ENCODE results near the gene NCOA7. TPM values are rescaled to one million over a fixed set of nuclear protein-coding genes. Genes with fewer than 3 reads are reported as not detected.
"Not testable (repeated sequence)": the region's sequence is repeated elsewhere in the genome, so short reads cannot be mapped to it uniquely, and the experiment has no call there.

Gene NCOA7
- total RNA-seq, 1 experiment from 2014 or later, result 13.8 TPM

DNA sequence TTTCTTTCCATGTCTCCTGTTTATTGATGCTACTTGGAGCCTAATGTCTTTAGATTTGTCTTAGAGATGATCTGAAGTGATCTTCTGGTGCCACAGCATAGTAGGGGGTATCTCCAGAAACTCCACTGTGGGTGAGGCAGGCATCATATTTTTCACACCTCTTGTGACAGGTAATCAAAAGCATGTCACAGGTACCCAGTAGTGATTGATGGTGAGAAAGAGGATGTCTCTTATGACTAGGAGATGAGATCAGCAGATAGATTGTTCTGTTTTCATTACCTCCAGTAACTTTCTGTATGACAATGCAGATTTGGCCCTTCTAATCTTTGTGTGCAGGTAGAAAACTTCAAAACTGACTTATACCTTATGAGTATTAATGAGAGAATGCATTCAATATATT lies 13.5 kb downstream of the NCOA7 start:
- no peak for ATAC-seq
- TF ChIP-seq ZFX (IDR thresholded peaks at IDR 0.05) (no peak), CEBPB (IDR thresholded peaks at IDR 0.05; ENCODE audit: low read depth) (no peak), SRF (IDR thresholded peaks at IDR 0.05; ENCODE audit: low read depth) (no peak)
- no peaks in the 10 kb centered on the region for H3K4me1 ChIP-seq (ENCODE audit: control insufficient read depth in 1 of 2, insufficient read depth in 2 of 2, low read length in 2 of 2)

DNA sequence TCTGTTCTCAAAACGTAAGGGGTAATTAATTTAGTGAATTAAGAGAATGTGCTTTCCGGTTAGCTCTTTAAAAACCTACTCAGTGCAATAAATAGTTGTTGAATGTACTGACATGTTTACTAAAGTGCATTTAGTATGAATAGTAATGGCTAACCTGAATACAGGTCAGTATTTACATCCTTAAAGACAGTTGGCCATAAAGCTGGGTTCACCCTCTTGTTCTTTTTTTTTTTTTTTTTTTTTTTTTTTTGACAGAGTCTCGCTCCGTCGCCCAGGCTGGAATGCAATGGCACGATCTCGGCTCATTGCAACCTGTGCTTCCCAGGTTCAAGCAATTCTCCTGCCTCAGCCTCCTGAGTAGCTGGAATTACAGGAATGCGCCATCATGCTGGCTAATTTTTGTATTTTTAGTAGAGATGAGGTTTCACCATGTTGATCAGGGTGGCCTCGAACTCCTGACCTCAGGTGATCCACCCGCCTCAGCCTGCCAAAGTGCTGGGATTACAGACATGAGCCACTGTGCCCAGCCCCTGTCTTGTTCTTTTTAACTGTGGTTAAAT lies 14.2 kb downstream of the NCOA7 start:
- H3K9ac ChIP-seq (ENCODE audit: low read length); H3K9me2 ChIP-seq (ENCODE audit: insufficient read depth); H3K27me3 ChIP-seq (ENCODE audit: insufficient read depth, low read length); H2AFZ ChIP-seq (ENCODE audit: low read depth, low read length, poor library complexity, severe bottlenecking); RAD21 ChIA-PET (ENCODE audit: low non-redundant PET in 1 of 2, low total read pairs in 2 of 2, uncharacterized antibody in 2 of 2, unreplicated experiment in 2 of 2); H3K9me3 ChIP-seq (ENCODE audit: control insufficient read depth in 1 of 2, insufficient read depth in 1 of 2, low read depth in 1 of 2, low read length in 2 of 2); H3K36me3 ChIP-seq (ENCODE audit: control insufficient read depth in 1 of 2, insufficient read depth in 2 of 2, low read length in 2 of 2); CTCF ChIA-PET; H4K20me1 ChIP-seq (ENCODE audit: insufficient read depth); H3K4me2 ChIP-seq (ENCODE audit: low read length); BruUV-seq (replicated peaks); H3K27ac ChIP-seq (ENCODE audit: low read depth, low read length); H3K79me2 ChIP-seq (ENCODE audit: insufficient read depth, low read length); intact Hi-C loops (cut with micrococcal nuclease); H3K4me1 ChIP-seq (ENCODE audit: control insufficient read depth in 1 of 2, insufficient read depth in 2 of 2, low read length in 2 of 2); DNase-seq (ENCODE audit: low read depth, low spot score); H3K4me3 ChIP-seq (replicated peaks in 1 of 2; ENCODE audit: low read depth in 1 of 2, low read length in 2 of 2); ATAC-seq: not testable (repeated sequence)
- POLR2A ChIA-PET, result interaction anchor here (0.8 kb wide), 1 partner anchor 11 kb away, joined by 3 read pairs; no protein-coding TSS in a partner anchor

More for the DNA sequence above, 13.5 kb downstream of the NCOA7 start:
- Histone ChIP-seq H3K9me2 (ENCODE audit: insufficient read depth) (no peaks in the 10 kb centered on the region), H3K79me2 (ENCODE audit: insufficient read depth, low read length) (no peaks in the 10 kb centered on the region), H3K4me3 (replicated peaks in 1 of 2; ENCODE audit: low read depth in 1 of 2, low read length in 2 of 2) (no peak overlapping the region), H3K27me3 (ENCODE audit: insufficient read depth, low read length) (no peaks in the 10 kb centered on the region), H3K27ac (ENCODE audit: low read depth, low read length) (no peak overlapping the region), H3K4me2 (ENCODE audit: low read length) (no peak overlapping the region), H3K9me3 (ENCODE audit: control insufficient read depth in 1 of 2, insufficient read depth in 1 of 2, low read depth in 1 of 2, low read length in 2 of 2) (no peaks in the 10 kb centered on the region), H3K36me3 (ENCODE audit: control insufficient read depth in 1 of 2, insufficient read depth in 2 of 2, low read length in 2 of 2) (no peaks in the 10 kb centered on the region), H2AFZ (ENCODE audit: low read depth, low read length, poor library complexity, severe bottlenecking) (no peak overlapping the region), H3K9ac (ENCODE audit: low read length) (no peak overlapping the region), H4K20me1 (ENCODE audit: insufficient read depth) (no peaks in the 10 kb centered on the region)
- POLR2A ChIA-PET, result interaction anchor here (0.8 kb wide), 1 partner anchor 12 kb away, joined by 3 read pairs; no protein-coding TSS in a partner anchor
- RAD21 ChIA-PET (ENCODE audit: low non-redundant PET in 1 of 2, low total read pairs in 2 of 2, uncharacterized antibody in 2 of 2, unreplicated experiment in 2 of 2), result no interaction called here
- intact Hi-C loops (cut with micrococcal nuclease), result no loop called here
- CTCF ChIA-PET, result no interaction called here
- BruUV-seq (replicated peaks), result no TSS peak
- DNase-seq (ENCODE audit: low read depth, low spot score), result no peak

DNA sequence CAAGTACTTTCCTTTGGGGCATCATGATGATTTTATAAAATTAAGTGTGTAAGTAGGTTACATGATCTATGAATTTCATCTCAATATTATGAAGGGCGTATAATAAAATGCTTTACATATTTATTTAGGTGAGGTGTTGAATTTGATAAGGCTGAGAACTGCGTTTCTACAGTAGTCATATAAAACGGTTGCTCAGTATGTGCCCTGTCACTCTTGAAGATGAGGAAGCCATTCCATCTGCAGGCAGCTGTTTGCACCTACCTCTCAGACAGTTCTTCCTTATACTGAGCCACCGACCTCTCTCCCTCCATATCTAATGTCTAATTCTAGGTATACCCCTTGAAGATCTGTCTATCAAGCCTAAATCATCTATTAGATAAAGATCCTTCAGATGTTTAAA lies 16.1 kb downstream of the NCOA7 start:
- DNase-seq (ENCODE audit: low read depth, low spot score) (no peak), ATAC-seq (no peak)
- H3K9ac ChIP-seq (ENCODE audit: low read length), result no peak overlapping the region
- no peaks in the 10 kb centered on the region for H3K4me1 ChIP-seq (ENCODE audit: control insufficient read depth in 1 of 2, insufficient read depth in 2 of 2, low read length in 2 of 2)
- no peaks in the 10 kb centered on the region for H3K79me2 ChIP-seq (ENCODE audit: insufficient read depth, low read length)
- H3K36me3 ChIP-seq (ENCODE audit: control insufficient read depth in 1 of 2, insufficient read depth in 2 of 2, low read length in 2 of 2), result no peaks in the 10 kb centered on the region
- H3K27me3 ChIP-seq (ENCODE audit: insufficient read depth, low read length), result no peaks in the 10 kb centered on the region
- no peak overlapping the region for H2AFZ ChIP-seq (ENCODE audit: low read depth, low read length, poor library complexity, severe bottlenecking)
- RAD21 ChIA-PET (ENCODE audit: low non-redundant PET in 1 of 2, low total read pairs in 2 of 2, uncharacterized antibody in 2 of 2, unreplicated experiment in 2 of 2), result no interaction called here
- POLR2A ChIA-PET, result no interaction called here
- H3K9me2 ChIP-seq (ENCODE audit: insufficient read depth), result no peaks in the 10 kb centered on the region
- H3K4me2 ChIP-seq (ENCODE audit: low read length), result no peak overlapping the region
- no peak overlapping the region for H3K27ac ChIP-seq (ENCODE audit: low read depth, low read length)
- CTCF ChIA-PET, result no interaction called here
- BruUV-seq (replicated peaks), result no TSS peak
- no peaks in the 10 kb centered on the region for H4K20me1 ChIP-seq (ENCODE audit: insufficient read depth)
- intact Hi-C loops (cut with micrococcal nuclease), result no loop called here
- no peak overlapping the region for H3K4me3 ChIP-seq (replicated peaks in 1 of 2; ENCODE audit: low read depth in 1 of 2, low read length in 2 of 2)
- no peaks in the 10 kb centered on the region for H3K9me3 ChIP-seq (ENCODE audit: control insufficient read depth in 1 of 2, insufficient read depth in 1 of 2, low read depth in 1 of 2, low read length in 2 of 2)
- TF ChIP-seq JUND (IDR thresholded peaks at IDR 0.05), result no peak
- no peak for TF ChIP-seq ZNF274 (IDR thresholded peaks at IDR 0.05; ENCODE audit: low read depth, low read length)
- TF ChIP-seq, protein P1, sequence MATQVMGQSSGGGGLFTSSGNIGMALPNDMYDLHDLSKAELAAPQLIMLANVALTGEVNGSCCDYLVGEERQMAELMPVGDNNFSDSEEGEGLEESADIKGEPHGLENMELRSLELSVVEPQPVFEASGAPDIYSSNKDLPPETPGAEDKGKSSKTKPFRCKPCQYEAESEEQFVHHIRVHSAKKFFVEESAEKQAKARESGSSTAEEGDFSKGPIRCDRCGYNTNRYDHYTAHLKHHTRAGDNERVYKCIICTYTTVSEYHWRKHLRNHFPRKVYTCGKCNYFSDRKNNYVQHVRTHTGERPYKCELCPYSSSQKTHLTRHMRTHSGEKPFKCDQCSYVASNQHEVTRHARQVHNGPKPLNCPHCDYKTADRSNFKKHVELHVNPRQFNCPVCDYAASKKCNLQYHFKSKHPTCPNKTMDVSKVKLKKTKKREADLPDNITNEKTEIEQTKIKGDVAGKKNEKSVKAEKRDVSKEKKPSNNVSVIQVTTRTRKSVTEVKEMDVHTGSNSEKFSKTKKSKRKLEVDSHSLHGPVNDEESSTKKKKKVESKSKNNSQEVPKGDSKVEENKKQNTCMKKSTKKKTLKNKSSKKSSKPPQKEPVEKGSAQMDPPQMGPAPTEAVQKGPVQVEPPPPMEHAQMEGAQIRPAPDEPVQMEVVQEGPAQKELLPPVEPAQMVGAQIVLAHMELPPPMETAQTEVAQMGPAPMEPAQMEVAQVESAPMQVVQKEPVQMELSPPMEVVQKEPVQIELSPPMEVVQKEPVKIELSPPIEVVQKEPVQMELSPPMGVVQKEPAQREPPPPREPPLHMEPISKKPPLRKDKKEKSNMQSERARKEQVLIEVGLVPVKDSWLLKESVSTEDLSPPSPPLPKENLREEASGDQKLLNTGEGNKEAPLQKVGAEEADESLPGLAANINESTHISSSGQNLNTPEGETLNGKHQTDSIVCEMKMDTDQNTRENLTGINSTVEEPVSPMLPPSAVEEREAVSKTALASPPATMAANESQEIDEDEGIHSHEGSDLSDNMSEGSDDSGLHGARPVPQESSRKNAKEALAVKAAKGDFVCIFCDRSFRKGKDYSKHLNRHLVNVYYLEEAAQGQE (IDR thresholded peaks at IDR 0.05; ENCODE audit: low read depth), result no peak
- no peak for TF ChIP-seq YY1 (IDR thresholded peaks at IDR 0.05; ENCODE audit: extremely low read depth, insufficient replicate concordance, low read depth, low read length)
- no peak for TF ChIP-seq ZFX (IDR thresholded peaks at IDR 0.05)
- no peak for TF ChIP-seq EZH2 (IDR thresholded peaks at IDR 0.05)
- no peak for TF ChIP-seq SP1 (IDR thresholded peaks at IDR 0.05; ENCODE audit: low read depth)
- TF ChIP-seq CEBPB (IDR thresholded peaks at IDR 0.05; ENCODE audit: low read depth), result no peak
- no peak for TF ChIP-seq SRF (IDR thresholded peaks at IDR 0.05; ENCODE audit: low read depth)
- TF ChIP-seq ELF1 (IDR thresholded peaks at IDR 0.05; ENCODE audit: borderline replicate concordance, low read depth), result no peak
- TF ChIP-seq MAX (IDR thresholded peaks at IDR 0.05), result no peak
